ENCODE results near the gene VRK2. TPM values are rescaled to one million over a fixed set of nuclear protein-coding genes. Genes with fewer than 3 reads are reported as not detected.
A peak's percentile ranks its signal among the peaks of the same experiment; 100 is the strongest.
"Not testable (repeated sequence)": the region's sequence is repeated elsewhere in the genome, so short reads cannot be mapped to it uniquely, and the experiment has no call there.

VRK2 gene
- polyA plus RNA-seq, 1 donor from 2014 or later: 32.9 TPM

DNA sequence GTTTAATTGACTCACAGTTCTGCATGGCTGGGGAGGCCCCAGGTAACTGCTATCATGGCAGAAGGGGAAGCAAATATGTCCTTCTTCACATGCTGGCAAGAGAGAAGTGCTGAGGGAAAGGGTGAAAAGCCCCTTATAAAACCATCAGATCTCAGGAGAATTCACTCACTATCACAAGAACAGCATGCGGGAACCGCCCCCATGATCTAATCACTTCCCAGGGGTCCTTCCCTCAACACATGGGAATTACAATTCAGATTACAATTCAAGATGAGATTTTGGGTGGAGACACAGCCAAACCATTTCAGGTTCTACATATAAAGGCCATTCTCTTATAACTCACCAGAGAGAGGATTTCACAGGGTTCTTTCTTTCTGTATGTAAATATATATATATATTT, 62.9 kb downstream of the VRK2 start:
- Mint-ChIP-seq H3K4me1 (peaks cover 9 to 19% (median 14%) of the 10 kb centered on the region in 3 donors), H3K4me3 (no peak overlapping the region), H3K36me3 (peaks cover 19% of the 10 kb centered on the region), H3K27ac (no peak overlapping the region), H3K27me3 (no peaks in the 10 kb centered on the region), H3K9me3 (peaks cover 0 to 1% (median 0%) of the 10 kb centered on the region in 3 donors)

DNA sequence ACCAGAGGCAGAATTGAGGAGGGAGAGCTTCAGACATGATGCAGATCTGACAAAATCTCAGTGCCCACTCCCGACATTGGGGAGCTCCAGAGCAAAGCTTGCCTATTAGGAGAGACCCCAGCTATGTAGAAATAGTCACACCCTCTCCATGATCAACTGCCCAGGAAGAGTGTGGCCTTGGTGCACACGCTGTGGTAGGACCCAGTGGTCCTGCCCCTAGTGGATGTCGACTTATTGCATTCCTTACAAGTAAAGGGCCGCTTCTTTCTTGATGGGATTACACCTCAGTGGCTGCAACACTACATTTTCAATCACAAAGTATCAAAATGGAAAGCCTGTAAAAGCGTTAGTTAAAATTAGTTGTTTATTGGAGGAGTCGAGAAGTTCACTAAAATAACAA, 64.2 kb downstream of the VRK2 start:
- peaks cover 11 to 15% (median 12%) of the 10 kb centered on the region in 3 donors for H3K4me1 Mint-ChIP-seq

DNA sequence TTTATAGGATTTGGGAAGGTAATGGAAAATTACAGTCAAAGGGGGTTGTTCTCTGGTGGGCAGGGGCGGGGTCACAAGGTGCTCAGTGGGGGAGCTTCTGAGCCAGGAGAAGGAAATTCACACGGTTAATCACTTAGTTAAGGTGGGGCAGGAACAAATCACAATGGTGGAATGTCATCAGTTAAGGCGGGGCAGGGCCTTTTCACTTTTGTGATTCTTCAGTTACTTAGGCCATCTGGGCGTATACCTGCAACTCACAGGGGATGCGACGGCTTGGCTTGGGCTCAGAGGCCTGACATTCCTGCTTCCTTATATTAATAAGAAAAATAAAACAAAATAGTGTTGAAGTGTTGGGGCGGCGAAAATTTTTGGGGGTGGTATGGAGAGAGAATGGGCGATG, 67.0 kb downstream of the VRK2 start:
- Mint-ChIP-seq H3K27ac (peak overlapping the region in 1 of 3 donors; percentile 64), H3K36me3 (peaks cover 23% of the 10 kb centered on the region)
- H3K4me3 Mint-ChIP-seq, H3K27me3 Mint-ChIP-seq, H3K4me1 Mint-ChIP-seq, H3K9me3 Mint-ChIP-seq: not testable (repeated sequence)

More for the DNA sequence above, 64.2 kb downstream of the VRK2 start:
- peaks cover 21% of the 10 kb centered on the region for H3K36me3 Mint-ChIP-seq
- H3K27ac Mint-ChIP-seq: peak overlapping the region in 1 of 3 donors; percentile 89
- no peaks in the 10 kb centered on the region for H3K27me3 Mint-ChIP-seq
- H3K4me3 Mint-ChIP-seq: no peak overlapping the region
- H3K9me3 Mint-ChIP-seq: peaks cover 0 to 1% (median 0%) of the 10 kb centered on the region in 3 donors

DNA sequence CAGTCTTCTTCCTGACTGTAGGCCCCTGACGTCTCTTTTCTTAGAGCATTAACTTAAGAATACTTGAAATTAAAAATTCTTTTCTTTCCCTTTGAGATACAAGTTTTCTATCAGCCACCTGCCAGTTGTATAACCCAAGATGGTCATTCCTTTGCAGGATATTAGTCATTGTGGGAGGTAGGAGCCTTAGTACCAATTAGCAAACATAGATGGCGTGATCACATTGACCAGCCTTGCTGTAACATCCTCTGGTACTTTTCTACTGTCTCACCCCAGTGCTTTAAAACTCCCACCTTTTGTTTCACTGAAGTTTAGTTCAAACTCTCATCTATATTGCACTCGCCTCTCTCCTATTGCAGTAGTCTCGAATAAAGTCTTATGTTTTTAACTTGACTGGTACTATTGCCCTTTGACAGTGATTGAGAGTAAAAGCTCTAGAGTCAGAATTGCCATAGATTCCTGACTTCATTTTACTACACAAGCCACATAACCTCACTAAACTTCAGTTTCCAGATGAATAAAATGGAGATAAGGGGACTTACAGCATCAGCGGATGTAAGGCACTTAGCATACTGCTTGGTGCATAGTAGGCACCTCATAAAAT, 74.1 kb downstream of the VRK2 start:
- Mint-ChIP-seq H3K27me3 (no peaks in the 10 kb centered on the region), H3K9me3 (peaks cover 0 to 1% (median 0%) of the 10 kb centered on the region in 3 donors), H3K4me1 (peaks cover 0 to under 1% (median 0%) of the 10 kb centered on the region in 3 donors), H3K36me3 (peaks cover 24% of the 10 kb centered on the region), H3K27ac (no peak overlapping the region), H3K4me3 (no peak overlapping the region)

DNA sequence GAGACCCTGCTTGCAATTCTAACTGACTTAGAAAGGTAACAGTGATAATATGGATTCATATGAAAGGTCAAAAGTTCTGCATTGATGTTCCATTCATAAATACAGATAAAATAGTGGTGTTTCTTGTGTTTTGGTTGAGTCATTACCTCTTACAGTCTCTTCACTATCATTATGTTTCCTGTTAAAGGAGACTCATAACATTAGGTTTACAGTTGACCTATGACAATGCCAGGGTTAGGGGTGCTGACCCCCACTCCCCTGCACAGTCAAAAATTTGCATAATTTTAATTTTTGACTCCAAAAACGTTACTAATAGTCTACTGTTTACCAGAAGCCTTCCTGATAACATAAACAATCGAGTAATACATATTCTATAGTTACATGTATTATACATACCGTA, 75.4 kb downstream of the VRK2 start:
- no peaks in the 10 kb centered on the region for H3K4me1 Mint-ChIP-seq
- peaks cover 20% of the 10 kb centered on the region for H3K36me3 Mint-ChIP-seq
- H3K27ac Mint-ChIP-seq: no peak overlapping the region
- no peak overlapping the region for H3K4me3 Mint-ChIP-seq
- no peaks in the 10 kb centered on the region for H3K27me3 Mint-ChIP-seq
- H3K9me3 Mint-ChIP-seq: peaks cover 0 to 1% (median 0%) of the 10 kb centered on the region in 3 donors

DNA sequence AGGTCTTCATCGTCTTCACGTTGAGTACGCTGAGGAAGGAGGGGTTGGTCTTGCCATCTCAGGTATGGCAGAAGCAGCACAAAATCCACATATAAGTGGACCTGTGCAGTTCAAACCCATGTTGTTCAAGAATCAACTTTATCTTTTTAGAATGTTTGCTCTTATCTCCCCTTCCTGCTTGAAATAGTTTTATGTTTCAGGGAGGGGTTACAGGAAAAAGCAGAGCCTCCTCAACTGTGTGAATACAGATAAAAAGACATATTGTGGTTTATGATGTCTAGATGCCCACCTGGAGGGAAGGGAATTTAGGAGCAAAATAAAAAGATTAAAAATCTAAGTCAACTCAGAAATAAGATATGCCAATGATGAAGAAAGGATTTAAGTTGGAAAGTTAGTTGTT, 75.9 kb downstream of the VRK2 start:
- no peak overlapping the region for H3K4me3 Mint-ChIP-seq
- peaks cover 0 to 1% (median 0%) of the 10 kb centered on the region in 3 donors for H3K9me3 Mint-ChIP-seq
- H3K4me1 Mint-ChIP-seq: no peaks in the 10 kb centered on the region
- H3K27me3 Mint-ChIP-seq: no peaks in the 10 kb centered on the region
- no peak overlapping the region for H3K27ac Mint-ChIP-seq
- peaks cover 20% of the 10 kb centered on the region for H3K36me3 Mint-ChIP-seq

DNA sequence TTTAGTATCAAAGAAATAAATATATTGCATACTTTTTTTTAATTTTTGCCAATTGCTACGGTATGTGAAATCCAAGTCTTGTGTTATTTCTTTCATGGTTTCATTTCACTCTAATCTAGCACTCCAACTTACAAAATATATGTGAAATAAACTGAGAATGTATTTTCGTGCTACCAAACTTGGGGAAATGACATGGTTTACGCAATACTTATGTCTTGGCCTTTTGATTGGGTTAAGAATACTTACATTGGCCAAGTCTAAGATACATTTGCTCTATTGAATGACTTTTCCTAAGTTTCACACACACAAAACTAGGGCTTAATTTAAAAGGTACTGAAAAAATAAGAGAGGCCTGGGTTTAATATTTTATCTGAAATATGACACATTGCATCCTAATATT, 80.5 kb downstream of the VRK2 start:
- Mint-ChIP-seq H3K27ac (no peak overlapping the region), H3K36me3 (peaks cover 7% of the 10 kb centered on the region), H3K4me3 (no peak overlapping the region), H3K9me3 (no peaks in the 10 kb centered on the region), H3K4me1 (no peaks in the 10 kb centered on the region), H3K27me3 (no peaks in the 10 kb centered on the region)

DNA sequence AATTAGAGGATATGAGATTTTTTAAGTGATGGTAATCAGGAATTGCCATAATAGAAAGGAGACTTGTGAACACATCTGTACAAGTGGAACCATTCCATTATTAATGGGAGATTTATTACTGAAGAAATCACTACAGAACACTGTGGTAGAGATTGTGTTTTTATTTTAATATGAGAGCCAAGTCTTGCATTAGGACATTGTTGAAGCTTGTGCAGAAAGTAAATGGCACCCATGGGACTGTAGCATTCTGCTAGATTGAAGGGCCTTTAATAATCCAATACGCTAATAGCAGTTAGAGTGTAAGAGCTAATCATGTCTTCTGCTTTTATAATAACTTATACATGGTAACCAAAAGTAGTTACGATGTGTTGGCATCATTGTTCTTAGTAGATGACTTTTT, 83.6 kb downstream of the VRK2 start:
- peaks cover 8% of the 10 kb centered on the region for H3K36me3 Mint-ChIP-seq
- H3K4me3 Mint-ChIP-seq: no peak overlapping the region
- H3K27ac Mint-ChIP-seq: no peak overlapping the region
- H3K4me1 Mint-ChIP-seq: no peaks in the 10 kb centered on the region
- H3K9me3 Mint-ChIP-seq: no peaks in the 10 kb centered on the region
- H3K27me3 Mint-ChIP-seq: no peaks in the 10 kb centered on the region

DNA sequence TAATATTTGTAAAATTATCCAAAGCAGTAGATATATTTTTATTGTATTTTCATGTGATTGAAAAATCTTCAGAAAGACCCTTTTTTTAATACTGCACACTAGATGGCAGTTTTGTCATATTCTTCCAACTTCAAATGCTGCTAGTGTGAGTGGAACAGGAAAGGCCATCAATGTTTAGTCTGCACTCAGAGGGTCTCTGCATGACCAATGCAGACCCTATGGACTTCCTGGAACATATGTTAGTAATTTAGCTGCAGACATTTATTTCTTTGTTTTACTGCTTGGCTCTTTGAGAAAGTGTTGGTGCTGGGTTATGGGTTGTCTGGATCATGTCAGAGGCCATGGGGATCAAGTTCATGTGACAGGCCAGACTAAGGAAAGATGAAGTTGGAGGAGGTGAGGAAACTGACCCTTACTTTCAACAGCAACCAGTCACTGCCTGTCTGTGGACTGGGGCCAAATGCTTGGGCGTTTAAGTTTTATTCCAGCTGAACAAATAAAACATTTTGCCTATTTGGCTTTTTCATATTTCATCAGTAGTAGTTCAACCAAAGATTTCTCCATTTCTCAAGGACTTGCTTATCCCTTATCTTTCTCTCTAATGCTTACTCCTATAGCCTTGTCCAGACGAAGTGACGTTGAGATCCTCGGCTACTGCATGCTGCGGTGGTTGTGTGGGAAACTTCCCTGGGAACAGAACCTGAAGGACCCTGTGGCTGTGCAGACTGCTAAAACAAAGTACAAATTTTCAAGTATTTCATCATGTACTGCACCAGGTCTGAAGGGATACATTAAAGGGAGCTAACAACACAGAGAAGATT, 84.8 kb downstream of the VRK2 start:
- H3K4me3 Mint-ChIP-seq: no peak overlapping the region
- H3K27ac Mint-ChIP-seq: no peak overlapping the region
- H3K36me3 Mint-ChIP-seq: peaks cover 12% of the 10 kb centered on the region

DNA sequence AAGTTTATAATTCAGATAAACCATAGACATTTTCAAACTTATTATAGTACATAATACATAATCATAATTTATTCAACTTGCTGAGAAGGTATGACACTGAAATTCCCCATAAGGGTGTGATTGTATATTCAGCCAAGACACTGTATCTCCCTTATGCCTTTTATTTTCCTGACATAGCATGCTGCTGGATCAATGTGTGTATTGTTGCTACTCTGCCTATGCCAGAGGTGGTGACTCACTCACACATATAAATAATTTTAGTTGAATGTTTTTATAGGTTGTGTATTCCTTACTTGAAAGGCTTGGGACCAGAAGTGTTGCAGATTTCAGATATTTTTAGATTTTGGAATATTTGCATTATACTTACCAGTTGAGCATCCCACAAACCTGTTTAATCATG, 86.8 kb downstream of the VRK2 start:
- H3K4me1 Mint-ChIP-seq: no peaks in the 10 kb centered on the region
- H3K36me3 Mint-ChIP-seq: peaks cover 12% of the 10 kb centered on the region
- no peak overlapping the region for H3K4me3 Mint-ChIP-seq
- no peaks in the 10 kb centered on the region for H3K9me3 Mint-ChIP-seq
- no peak overlapping the region for H3K27ac Mint-ChIP-seq
- H3K27me3 Mint-ChIP-seq: no peaks in the 10 kb centered on the region

More for the DNA sequence above, 84.8 kb downstream of the VRK2 start:
- H3K9me3 Mint-ChIP-seq: no peaks in the 10 kb centered on the region
- H3K4me1 Mint-ChIP-seq: no peaks in the 10 kb centered on the region
- no peaks in the 10 kb centered on the region for H3K27me3 Mint-ChIP-seq

DNA sequence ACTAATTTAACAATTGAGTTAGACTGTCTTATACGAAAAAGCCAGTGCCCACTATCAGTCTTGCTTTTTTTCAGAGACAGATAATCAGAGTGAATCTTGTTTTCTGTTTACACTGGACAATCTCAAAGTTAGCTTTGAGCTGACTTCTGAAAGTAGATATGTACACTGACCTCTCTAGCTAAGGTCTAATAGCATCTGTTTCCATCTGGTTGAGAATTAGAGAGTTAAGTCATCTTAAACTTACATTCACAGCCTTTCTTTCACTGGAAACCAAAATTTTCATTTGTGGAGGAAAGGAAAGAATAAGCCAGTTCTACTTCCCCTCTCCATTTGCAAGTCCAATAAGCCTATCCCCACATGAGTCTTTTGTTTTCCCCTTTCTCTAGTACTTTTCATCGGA, 89.3 kb downstream of the VRK2 start:
- peaks cover 12% of the 10 kb centered on the region for H3K36me3 Mint-ChIP-seq
- no peaks in the 10 kb centered on the region for H3K9me3 Mint-ChIP-seq
- H3K27ac Mint-ChIP-seq: no peak overlapping the region
- no peaks in the 10 kb centered on the region for H3K4me1 Mint-ChIP-seq
- no peak overlapping the region for H3K4me3 Mint-ChIP-seq
- H3K27me3 Mint-ChIP-seq: no peaks in the 10 kb centered on the region

DNA sequence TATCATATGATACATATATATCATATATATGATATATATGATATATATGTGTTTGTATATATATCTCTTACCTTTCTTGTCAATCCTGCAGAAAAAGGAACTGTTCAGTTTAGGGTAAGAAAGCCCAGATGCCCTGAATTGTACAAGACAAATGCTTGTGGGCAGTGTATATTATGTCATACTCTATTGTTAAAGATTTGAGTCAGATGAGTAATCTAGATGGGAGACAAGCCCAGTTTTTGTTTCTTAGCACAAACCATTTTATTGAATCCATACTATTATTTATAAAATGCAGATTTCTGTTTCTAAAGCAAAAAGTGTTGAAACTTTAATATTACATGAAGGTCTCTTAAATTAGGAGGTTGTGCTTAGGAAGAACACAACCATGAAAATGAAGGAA, 90.6 kb downstream of the VRK2 start:
- Mint-ChIP-seq H3K9me3 (no peaks in the 10 kb centered on the region), H3K36me3 (peaks cover 16% of the 10 kb centered on the region), H3K4me3 (no peak overlapping the region), H3K27ac (no peak overlapping the region), H3K4me1 (no peaks in the 10 kb centered on the region), H3K27me3 (no peaks in the 10 kb centered on the region)

DNA sequence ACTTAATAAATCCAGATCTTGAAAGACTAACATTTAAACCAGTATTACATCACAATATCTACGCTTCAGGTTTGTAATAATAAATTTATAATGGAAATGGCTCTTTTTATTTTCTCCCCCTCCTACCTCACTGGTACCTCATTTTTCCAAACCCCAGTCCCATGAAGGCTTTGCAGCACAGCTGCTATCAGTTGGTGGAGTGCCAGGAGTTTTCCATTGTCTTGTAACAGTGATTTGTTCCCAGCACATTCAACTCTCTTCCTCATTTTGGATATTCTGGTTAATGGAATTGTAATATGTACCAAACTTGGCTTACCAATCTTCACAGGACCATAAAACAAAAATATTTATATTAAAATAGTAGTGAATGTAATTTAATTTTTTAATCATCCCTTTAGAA, 91.2 kb downstream of the VRK2 start:
- Mint-ChIP-seq H3K36me3 (peaks cover 15% of the 10 kb centered on the region), H3K9me3 (no peaks in the 10 kb centered on the region), H3K4me1 (no peaks in the 10 kb centered on the region), H3K4me3 (no peak overlapping the region), H3K27ac (no peak overlapping the region), H3K27me3 (no peaks in the 10 kb centered on the region)

DNA sequence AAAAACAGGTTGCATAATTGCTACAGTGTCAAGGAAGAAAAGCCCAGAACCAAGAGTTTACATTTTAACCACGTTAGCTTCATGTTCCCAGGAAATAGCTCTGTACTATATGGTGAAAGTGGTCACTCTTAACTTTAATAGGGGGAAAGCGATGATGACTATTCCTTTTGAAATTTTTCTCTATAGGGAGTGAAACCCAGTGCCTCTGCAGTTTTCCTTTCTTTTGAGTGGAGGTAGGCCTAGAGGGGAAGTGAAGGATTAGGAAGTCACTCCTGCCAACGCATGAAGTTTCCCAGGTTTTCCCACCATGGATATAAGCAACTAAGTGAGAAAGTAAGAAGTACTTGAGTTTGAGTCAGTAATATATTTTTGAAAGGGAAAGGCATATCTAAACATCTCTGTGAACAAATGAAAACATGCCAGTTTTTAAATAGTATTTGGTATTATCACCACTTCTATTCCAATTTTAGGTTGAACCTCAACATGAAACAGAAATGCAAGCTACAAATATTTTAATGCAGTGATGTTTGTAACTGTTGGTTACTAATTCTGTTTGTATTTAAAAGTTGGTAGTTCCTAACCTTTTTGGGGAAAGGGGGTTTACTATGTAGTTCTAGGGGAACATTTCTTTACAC, 91.9 kb downstream of the VRK2 start:
- Mint-ChIP-seq H3K27ac (no peak overlapping the region), H3K27me3 (no peaks in the 10 kb centered on the region), H3K4me1 (no peaks in the 10 kb centered on the region), H3K9me3 (no peaks in the 10 kb centered on the region), H3K4me3 (no peak overlapping the region), H3K36me3 (peaks cover 15% of the 10 kb centered on the region)

DNA sequence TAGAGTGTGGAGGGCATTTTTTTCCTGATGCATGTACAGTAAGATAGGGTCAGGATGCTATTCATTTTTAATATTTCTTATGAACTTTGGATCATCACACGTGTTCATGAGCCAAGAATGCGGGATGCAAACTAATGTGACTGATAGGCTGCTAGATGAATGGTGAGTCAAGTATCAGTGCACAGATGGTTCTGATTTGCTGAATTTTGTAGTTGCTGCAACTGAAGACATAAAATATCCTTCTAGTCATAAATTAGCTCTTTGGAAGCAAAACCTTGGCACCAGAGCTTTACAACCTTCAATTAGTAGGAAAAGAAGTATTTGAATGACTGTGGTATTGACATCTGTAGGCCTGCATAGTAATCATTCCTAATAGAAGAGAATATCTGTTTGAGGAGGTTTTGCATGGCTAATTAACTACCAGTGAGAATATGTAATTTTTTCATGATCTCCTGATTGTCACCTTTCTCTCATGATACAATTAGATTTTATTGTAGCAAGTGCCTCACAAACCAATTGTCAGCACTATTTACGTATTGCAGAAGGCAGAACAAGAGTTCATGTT, 94.0 kb downstream of the VRK2 start:
- Mint-ChIP-seq H3K36me3 (peaks cover 10% of the 10 kb centered on the region), H3K9me3 (no peaks in the 10 kb centered on the region), H3K27me3 (no peaks in the 10 kb centered on the region), H3K4me3 (no peak overlapping the region), H3K27ac (peak overlapping the region in 1 of 3 donors; percentile 2), H3K4me1 (no peaks in the 10 kb centered on the region)
